CD4-positive, alpha-beta T cell treated with Interleukin-21 for 1 hour (primary cell): ENCODE measurements around the gene MTA2.
A peak's percentile ranks its signal among the peaks of the same experiment; 100 is the strongest.

ENCODE experiments used
- DNase-seq: peaks from one replicate; pipeline ENCODE4 v3.0.0-alpha.2; 2020

The MTA2 gene

GRCh38 chr11:62612366-62613290, 11.0 kb upstream of the MTA2 start, which contains the start of the genes EML3 and ROM1:
Gene EML3 (minus strand): TSS chr11:62612775. CDS start chr11:62612457, 318 bp downstream.
Gene ROM1 (plus strand): TSS chr11:62613257. CDS start chr11:62613282, 25 bp downstream.
- peak; percentile 95 for DNase-seq

GRCh38 chr11:62611705-62612365, 10.2 kb upstream of the MTA2 start:
- DNase-seq: no peak

- DNase-seq: no peak
Observed at GRCh38 chr11:62610814-62611704, 9.4 kb upstream of the MTA2 start.

GRCh38 chr11:62610403-62610802, 8.7 kb upstream of the MTA2 start:
- no peak for DNase-seq

- no peak for DNase-seq
Observed at GRCh38 chr11:62608776-62609175, 7.1 kb upstream of the MTA2 start.

- DNase-seq: no peak
Observed at GRCh38 chr11:62607714-62608113, 6.0 kb upstream of the MTA2 start.

- DNase-seq: no peak
Observed at GRCh38 chr11:62605902-62606301, 4.2 kb upstream of the MTA2 start.

- no peak for DNase-seq
Observed at GRCh38 chr11:62605467-62605866, 3.8 kb upstream of the MTA2 start.

GRCh38 chr11:62604460-62605120, 2.9 kb upstream of the MTA2 start:
- no peak for DNase-seq

GRCh38 chr11:62603776-62604299, 2.2 kb upstream of the MTA2 start:
- DNase-seq: no peak

GRCh38 chr11:62603072-62603408, 1.4 kb upstream of the MTA2 start:
- DNase-seq: no peak

- DNase-seq: no peak
Observed at GRCh38 chr11:62602141-62603071, 741 bp upstream of the MTA2 start.

GRCh38 chr11:62601122-62601371, 618 bp downstream of the MTA2 start:
- DNase-seq: peak; percentile 56

GRCh38 chr11:62600367-62601121, 1.1 kb downstream of the MTA2 start:
- DNase-seq: no peak

GRCh38 chr11:62599901-62600300, 1.8 kb downstream of the MTA2 start:
- DNase-seq: peak; percentile 54

- peak; percentile 99 for DNase-seq
Observed at GRCh38 chr11:62599069-62599696, 2.5 kb downstream of the MTA2 start.

GRCh38 chr11:62595124-62595523, 6.5 kb downstream of the MTA2 start:
- DNase-seq: no peak

- DNase-seq: peak; percentile 85
Observed at GRCh38 chr11:62593434-62594044, 8.1 kb downstream of the MTA2 start.

GRCh38 chr11:62592989-62593421, 8.7 kb downstream of the MTA2 start:
- DNase-seq: no peak
